Measurements from ENCODE around the gene PTPRC.

PTPRC gene

GRCh38 chr1:198632007-198632406 is 6.8 kb upstream of the PTPRC start:
- H3K27ac ChIP-seq: no peak overlapping the region
- no peaks in the 10 kb centered on the region for H3K27me3 ChIP-seq (replicated peaks)
- H3K4me3 ChIP-seq (ENCODE audit: low read depth, low read length): no peak overlapping the region
- H3K36me3 ChIP-seq (replicated peaks): no peaks in the 10 kb centered on the region
- no peak for DNase-seq
- in situ Hi-C loops (cut with HindIII; ENCODE audit: low pct_ligation_motif_present, low sequenced_read_pairs): no loop called here
- no peak for TF ChIP-seq CTCF (IDR thresholded peaks at IDR 0.05; ENCODE audit: low read depth, low read length, missing control alignments)

GRCh38 chr1:198633675-198634121 is 5.1 kb upstream of the PTPRC start:
- in situ Hi-C loops (cut with HindIII; ENCODE audit: low pct_ligation_motif_present, low sequenced_read_pairs): no loop called here
- Histone ChIP-seq H3K27me3 (replicated peaks) (no peaks in the 10 kb centered on the region), H3K27ac (no peak overlapping the region), H3K4me3 (ENCODE audit: low read depth, low read length) (no peak overlapping the region), H3K36me3 (replicated peaks) (no peaks in the 10 kb centered on the region)
- no peak for DNase-seq
- no peak for TF ChIP-seq CTCF (IDR thresholded peaks at IDR 0.05; ENCODE audit: low read depth, low read length, missing control alignments)

GRCh38 chr1:198635964-198636363 is 2.9 kb upstream of the PTPRC start:
- H3K36me3 ChIP-seq (replicated peaks): no peaks in the 10 kb centered on the region

GRCh38 chr1:198636391-198636790 is 2.4 kb upstream of the PTPRC start:
- in situ Hi-C loops (cut with HindIII; ENCODE audit: low pct_ligation_motif_present, low sequenced_read_pairs): no loop called here
- Histone ChIP-seq H3K27ac (no peak overlapping the region), H3K27me3 (replicated peaks) (no peaks in the 10 kb centered on the region), H3K4me3 (ENCODE audit: low read depth, low read length) (no peak overlapping the region), H3K36me3 (replicated peaks) (no peaks in the 10 kb centered on the region)
- no peak for DNase-seq
- no peak for TF ChIP-seq CTCF (IDR thresholded peaks at IDR 0.05; ENCODE audit: low read depth, low read length, missing control alignments)

More at GRCh38 chr1:198635964-198636363, 2.9 kb upstream of the PTPRC start:
- Histone ChIP-seq H3K27me3 (replicated peaks) (no peaks in the 10 kb centered on the region), H3K27ac (no peak overlapping the region), H3K4me3 (ENCODE audit: low read depth, low read length) (no peak overlapping the region)
- in situ Hi-C loops (cut with HindIII; ENCODE audit: low pct_ligation_motif_present, low sequenced_read_pairs): no loop called here
- TF ChIP-seq CTCF (IDR thresholded peaks at IDR 0.05; ENCODE audit: low read depth, low read length, missing control alignments): no peak
- DNase-seq: no peak

GRCh38 chr1:198637157-198637556 is 1.7 kb upstream of the PTPRC start:
- no peaks in the 10 kb centered on the region for H3K36me3 ChIP-seq (replicated peaks)
- no peak for TF ChIP-seq CTCF (IDR thresholded peaks at IDR 0.05; ENCODE audit: low read depth, low read length, missing control alignments)
- H3K4me3 ChIP-seq (ENCODE audit: low read depth, low read length): no peak overlapping the region
- no peak overlapping the region for H3K27ac ChIP-seq
- no peaks in the 10 kb centered on the region for H3K27me3 ChIP-seq (replicated peaks)
- in situ Hi-C loops (cut with HindIII; ENCODE audit: low pct_ligation_motif_present, low sequenced_read_pairs): no loop called here
- DNase-seq: no peak

- H3K27ac ChIP-seq: no peak overlapping the region
- no peak for TF ChIP-seq CTCF (IDR thresholded peaks at IDR 0.05; ENCODE audit: low read depth, low read length, missing control alignments)
- in situ Hi-C loops (cut with HindIII; ENCODE audit: low pct_ligation_motif_present, low sequenced_read_pairs): no loop called here
- no peak overlapping the region for H3K4me3 ChIP-seq (ENCODE audit: low read depth, low read length)
- H3K27me3 ChIP-seq (replicated peaks): no peaks in the 10 kb centered on the region
- H3K36me3 ChIP-seq (replicated peaks): no peaks in the 10 kb centered on the region
- no peak for DNase-seq
Observed at GRCh38 chr1:198637916-198638437, 863 bp upstream of the PTPRC start.
